ENCODE measurements around the gene RCSD1. TPM values are rescaled to one million over a fixed set of nuclear protein-coding genes. Genes with fewer than 3 reads are reported as not detected.

The RCSD1 gene
- total and polyA plus RNA-seq, 2 donors (not counting 3 experiments of a cell fraction or from before 2014, with no cell fraction given), result 0.08 to 1.00 TPM

DNA sequence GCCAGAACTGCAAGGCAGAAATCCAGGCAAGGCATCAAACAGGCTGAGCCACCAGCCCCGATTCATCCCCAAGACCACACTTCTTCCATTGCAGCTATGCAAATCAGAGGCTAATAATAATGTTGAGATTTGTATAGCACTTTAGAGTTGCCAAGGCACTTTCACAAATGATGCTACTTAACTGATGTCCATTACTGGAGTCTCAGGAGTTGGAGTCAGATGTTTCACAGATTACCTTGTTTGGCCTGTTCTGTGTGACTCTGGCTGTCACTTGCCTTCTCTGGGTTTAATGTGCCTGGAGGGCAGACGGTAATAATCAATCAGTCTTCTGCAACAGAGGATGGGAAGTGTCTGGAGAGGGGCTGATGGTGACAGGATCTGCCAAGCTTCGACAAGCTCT is 51.0 kb downstream of the RCSD1 start:
- H3K79me2 ChIP-seq (ENCODE audit: control insufficient read depth, insufficient read depth, low read length), result no peaks in the 10 kb centered on the region
- H4K20me1 ChIP-seq (replicated peaks; ENCODE audit: control insufficient read depth, extremely low read depth, insufficient read depth, low read length), result no peaks in the 10 kb centered on the region
- H3K9ac ChIP-seq (replicated peaks; ENCODE audit: extremely low read depth, insufficient read depth, low read length), result no peak overlapping the region
- H3K27me3 ChIP-seq (ENCODE audit: control insufficient read depth in 2 of 2, insufficient read depth in 2 of 2, low read length in 2 of 2), result peaks cover 4 to 8% of the 10 kb centered on the region in 2 experiments
- no peak overlapping the region for H3K27ac ChIP-seq (ENCODE audit: insufficient read depth, low read depth, low read length)
- dilution Hi-C loops (cut with MboI; ENCODE audit: extremely low pct_ligation_motif_present, low sequenced_read_pairs), result no loop called here
- intact Hi-C loops (cut with micrococcal nuclease), result loop anchor here (10.0 kb wide), 1 partner anchor 236 kb away; no protein-coding TSS in a partner anchor
- CTCF ChIA-PET, result interaction anchor here (0.6 to 1.5 kb wide), 4 partner anchors 9 to 604 kb away, joined by 3 to 5 read pairs (median 4); no protein-coding TSS in a partner anchor
- H3K9me3 ChIP-seq (replicated peaks; ENCODE audit: control insufficient read depth, insufficient read depth, low read length), result no peaks in the 10 kb centered on the region
- no peak for DNase-seq (ENCODE audit: low read depth, low spot score)
- no TSS peak for BruUV-seq (replicated peaks)
- H2AFZ ChIP-seq (ENCODE audit: low read depth, low read length), result no peak overlapping the region
- H3K4me2 ChIP-seq (ENCODE audit: insufficient read depth, low read length), result no peak overlapping the region
- H3K36me3 ChIP-seq (ENCODE audit: control insufficient read depth in 2 of 2, extremely low read depth in 1 of 2, insufficient read depth in 2 of 2, low read length in 2 of 2), result no peaks in the 10 kb centered on the region
- no peak for TF ChIP-seq JUN (IDR thresholded peaks at IDR 0.05; ENCODE audit: borderline replicate concordance, insufficient read depth, insufficient read length, low read depth)
- TF ChIP-seq POLR2AphosphoS5 (IDR thresholded peaks at IDR 0.05; ENCODE audit: insufficient read depth, low read depth, low read length), result no peak
- TF ChIP-seq MYC (IDR thresholded peaks at IDR 0.05; ENCODE audit: low read depth, low read length), result no peak
- TF ChIP-seq, protein P1, sequence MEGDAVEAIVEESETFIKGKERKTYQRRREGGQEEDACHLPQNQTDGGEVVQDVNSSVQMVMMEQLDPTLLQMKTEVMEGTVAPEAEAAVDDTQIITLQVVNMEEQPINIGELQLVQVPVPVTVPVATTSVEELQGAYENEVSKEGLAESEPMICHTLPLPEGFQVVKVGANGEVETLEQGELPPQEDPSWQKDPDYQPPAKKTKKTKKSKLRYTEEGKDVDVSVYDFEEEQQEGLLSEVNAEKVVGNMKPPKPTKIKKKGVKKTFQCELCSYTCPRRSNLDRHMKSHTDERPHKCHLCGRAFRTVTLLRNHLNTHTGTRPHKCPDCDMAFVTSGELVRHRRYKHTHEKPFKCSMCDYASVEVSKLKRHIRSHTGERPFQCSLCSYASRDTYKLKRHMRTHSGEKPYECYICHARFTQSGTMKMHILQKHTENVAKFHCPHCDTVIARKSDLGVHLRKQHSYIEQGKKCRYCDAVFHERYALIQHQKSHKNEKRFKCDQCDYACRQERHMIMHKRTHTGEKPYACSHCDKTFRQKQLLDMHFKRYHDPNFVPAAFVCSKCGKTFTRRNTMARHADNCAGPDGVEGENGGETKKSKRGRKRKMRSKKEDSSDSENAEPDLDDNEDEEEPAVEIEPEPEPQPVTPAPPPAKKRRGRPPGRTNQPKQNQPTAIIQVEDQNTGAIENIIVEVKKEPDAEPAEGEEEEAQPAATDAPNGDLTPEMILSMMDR (IDR thresholded peaks at IDR 0.05; ENCODE audit: extremely low read depth in 1 of 2, insufficient read depth in 1 of 2, low read depth in 1 of 2, low read length in 2 of 2), result no peak
- TF ChIP-seq, protein P2, sequence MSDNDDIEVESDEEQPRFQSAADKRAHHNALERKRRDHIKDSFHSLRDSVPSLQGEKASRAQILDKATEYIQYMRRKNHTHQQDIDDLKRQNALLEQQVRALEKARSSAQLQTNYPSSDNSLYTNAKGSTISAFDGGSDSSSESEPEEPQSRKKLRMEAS (IDR thresholded peaks at IDR 0.05; ENCODE audit: insufficient read depth, insufficient read length), result no peak
- FAIRE-seq, result no peak
- H3K4me3 ChIP-seq (replicated peaks in 1 of 3; ENCODE audit: insufficient read depth in 1 of 3, low read depth in 1 of 3, low read length in 3 of 3), result no peak overlapping the region
- H3K4me1 ChIP-seq (ENCODE audit: control insufficient read depth, extremely low read depth, insufficient read depth, low read length), result no peaks in the 10 kb centered on the region
- H3K9me1 ChIP-seq (replicated peaks; ENCODE audit: control insufficient read depth, extremely low read depth, insufficient read depth, low read length), result no peaks in the 10 kb centered on the region
- POLR2A ChIA-PET, result no interaction called here
